ENCODE results near the gene ZNF367.

GRCh38 chr9:96417051-96417586 lies 1.1 kb downstream of the ZNF367 start:
- TF ChIP-seq, protein P1, sequence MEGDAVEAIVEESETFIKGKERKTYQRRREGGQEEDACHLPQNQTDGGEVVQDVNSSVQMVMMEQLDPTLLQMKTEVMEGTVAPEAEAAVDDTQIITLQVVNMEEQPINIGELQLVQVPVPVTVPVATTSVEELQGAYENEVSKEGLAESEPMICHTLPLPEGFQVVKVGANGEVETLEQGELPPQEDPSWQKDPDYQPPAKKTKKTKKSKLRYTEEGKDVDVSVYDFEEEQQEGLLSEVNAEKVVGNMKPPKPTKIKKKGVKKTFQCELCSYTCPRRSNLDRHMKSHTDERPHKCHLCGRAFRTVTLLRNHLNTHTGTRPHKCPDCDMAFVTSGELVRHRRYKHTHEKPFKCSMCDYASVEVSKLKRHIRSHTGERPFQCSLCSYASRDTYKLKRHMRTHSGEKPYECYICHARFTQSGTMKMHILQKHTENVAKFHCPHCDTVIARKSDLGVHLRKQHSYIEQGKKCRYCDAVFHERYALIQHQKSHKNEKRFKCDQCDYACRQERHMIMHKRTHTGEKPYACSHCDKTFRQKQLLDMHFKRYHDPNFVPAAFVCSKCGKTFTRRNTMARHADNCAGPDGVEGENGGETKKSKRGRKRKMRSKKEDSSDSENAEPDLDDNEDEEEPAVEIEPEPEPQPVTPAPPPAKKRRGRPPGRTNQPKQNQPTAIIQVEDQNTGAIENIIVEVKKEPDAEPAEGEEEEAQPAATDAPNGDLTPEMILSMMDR (IDR thresholded peaks at IDR 0.05) = no peak
- TF ChIP-seq EZH2 (IDR thresholded peaks at IDR 0.05; ENCODE audit: borderline replicate concordance, insufficient read depth, low read depth, low read length, poor library complexity, severe bottlenecking) = no peak

Measured in B cell (primary cell).